Bronchial epithelial cell (primary cell): Measurements from ENCODE around the gene UBE2Q2. TPM values are rescaled to one million over a fixed set of nuclear protein-coding genes. Genes with fewer than 3 reads are reported as not detected.
"Not testable (repeated sequence)": the region's sequence is repeated elsewhere in the genome, so short reads cannot be mapped to it uniquely, and the experiment has no call there.

Source experiments
- DNase-seq: peaks from one replicate; pipeline ENCODE4 v3.0.0-alpha.2; 2010; ENCODE audit warnings: low read depth
- FAIRE-seq: peaks from 2 replicates; lab custom pipeline; 2011; peaks lifted over from hg19 to GRCh38; lab: Jason Lieb, UNC
- H3K27me3 ChIP-seq: 2 replicates; pipeline ENCODE4 v1.5.1; 2011; ENCODE audit warnings: low read length; ENCODE audit not compliant: control insufficient read depth, insufficient read depth
- H3K36me3 ChIP-seq: 2 replicates; pipeline ENCODE4 v1.5.1; 2011; ENCODE audit warnings: low read length; ENCODE audit not compliant: control insufficient read depth, insufficient read depth
- H3K4me3 ChIP-seq: 2 replicates; pipeline ENCODE4 v1.5.1; 2011; ENCODE audit warnings: mild to moderate bottlenecking, low read depth, low read length, control low read depth
- CTCF ChIP-seq: IDR thresholded peaks from 2 replicates; pipeline ENCODE4 v1.5.1; 2011; ENCODE audit warnings: mild to moderate bottlenecking, moderate library complexity, low read length, control low read depth, inconsistent platforms; ENCODE audit not compliant: insufficient read depth, severe bottlenecking
- total RNA-seq: library from RNA; depleted of rRNA; stranded (reverse); fragments of >200 nt; gene quantifications from 2 replicates; pipeline ENCODE4 v1.2.1, GENCODE V29; 2014

Gene UBE2Q2
- total RNA-seq, 1 donor from 2014 or later: 32.1 TPM

GRCh38 chr15:75857886-75858285 lies 14.6 kb downstream of the UBE2Q2 start:
- Histone ChIP-seq H3K36me3 (peaks cover 3% of the 10 kb centered on the region), H3K4me3 (no peak overlapping the region), H3K27me3 (no peaks in the 10 kb centered on the region)
- TF ChIP-seq CTCF: no peak
- FAIRE-seq (no peak), DNase-seq (no peak)

- H3K27me3 ChIP-seq: no peaks in the 10 kb centered on the region
- peaks cover 1% of the 10 kb centered on the region for H3K36me3 ChIP-seq
- DNase-seq (no peak), FAIRE-seq (no peak)
- no peak overlapping the region for H3K4me3 ChIP-seq
- no peak for TF ChIP-seq CTCF
Observed at GRCh38 chr15:75861750-75862402, 18.6 kb downstream of the UBE2Q2 start.

DNA sequence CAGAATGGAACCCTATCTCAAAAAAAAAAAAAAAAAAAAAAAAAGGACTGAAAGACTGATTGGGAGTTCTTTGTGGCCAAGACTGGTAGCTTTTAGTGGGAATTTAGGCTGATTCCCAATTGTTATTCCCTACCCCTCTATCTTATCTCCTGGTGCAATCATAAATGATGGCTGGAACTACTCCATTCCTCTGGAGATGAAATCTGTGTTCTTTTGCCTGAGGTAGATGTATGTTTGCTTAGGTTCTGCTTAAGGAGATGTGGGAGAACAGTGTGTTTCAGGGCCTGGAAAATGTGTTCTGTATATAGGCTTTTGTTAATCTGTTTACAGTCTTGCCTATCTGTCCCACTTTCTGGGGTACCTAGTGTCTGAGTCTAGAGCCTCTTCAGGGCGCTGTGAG lies 19.5 kb downstream of the UBE2Q2 start:
- TF ChIP-seq CTCF: no peak
- no peak overlapping the region for H3K4me3 ChIP-seq
- H3K36me3 ChIP-seq: peaks cover 1% of the 10 kb centered on the region
- DNase-seq (no peak), FAIRE-seq (no peak)
- no peaks in the 10 kb centered on the region for H3K27me3 ChIP-seq

GRCh38 chr15:75864213-75865059 lies 21.2 kb downstream of the UBE2Q2 start:
- Histone ChIP-seq H3K4me3 (no peak overlapping the region), H3K36me3 (peaks cover 2% of the 10 kb centered on the region), H3K27me3 (no peaks in the 10 kb centered on the region)
- FAIRE-seq (no peak), DNase-seq (no peak)
- TF ChIP-seq CTCF: no peak

DNA sequence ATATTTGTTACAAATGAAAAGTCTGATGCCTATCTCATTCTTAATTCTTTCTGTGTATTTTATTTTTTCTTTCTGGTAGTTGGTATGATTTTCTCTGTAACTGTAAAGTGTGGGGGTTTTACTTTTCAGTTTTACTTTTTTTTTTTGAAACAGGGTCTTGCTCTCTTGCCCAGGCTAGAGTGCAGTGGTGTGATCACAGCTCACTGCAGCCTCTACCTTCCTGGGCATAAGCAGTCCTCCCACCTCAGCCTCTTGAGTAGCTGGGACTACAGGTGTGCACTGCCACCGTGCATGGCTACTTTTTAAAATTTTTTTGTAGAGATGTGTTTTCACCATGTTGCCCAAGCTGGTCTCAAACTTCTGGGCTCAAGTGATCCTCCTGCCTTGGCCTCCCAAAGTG lies 22.8 kb downstream of the UBE2Q2 start:
- H3K36me3 ChIP-seq, DNase-seq, FAIRE-seq, H3K4me3 ChIP-seq, H3K27me3 ChIP-seq: not testable (repeated sequence)

- TF ChIP-seq CTCF: no peak
- H3K36me3 ChIP-seq: peaks cover 3% of the 10 kb centered on the region
- DNase-seq (no peak), FAIRE-seq (no peak)
- H3K27me3 ChIP-seq: no peaks in the 10 kb centered on the region
- no peak overlapping the region for H3K4me3 ChIP-seq
Observed at GRCh38 chr15:75866916-75867315, 23.7 kb downstream of the UBE2Q2 start.
